Cardiac fibroblast (primary cell): Measurements from ENCODE around the gene MN1.
A peak's percentile ranks its signal among the peaks of the same experiment; 100 is the strongest.

Experiments
- DNase-seq, 2 donors: peaks; one replicate each; pipeline versions ENCODE4 v3.0.0 to v3.0.0-alpha.2; 2010; ENCODE audit warnings: low read depth in 2 of 2
- H3K4me3 ChIP-seq, 2 donors: replicated peaks in 1 of 2; 1 replicate in 1 of 2; 2 replicates in 1 of 2; pipeline ENCODE4 v1.5.1; 2011; ENCODE audit warnings: low read depth in 2 of 2, low read length in 2 of 2, mild to moderate bottlenecking in 2 of 2, moderate library complexity in 1 of 2
- TF ChIP-seq, protein P1 (sequence below): IDR thresholded peaks from one replicate; pipeline ENCODE4 v1.5.1; 2011; ENCODE audit warnings: low read depth, mild to moderate bottlenecking, low read length, inconsistent platforms

Gene MN1

DNA sequence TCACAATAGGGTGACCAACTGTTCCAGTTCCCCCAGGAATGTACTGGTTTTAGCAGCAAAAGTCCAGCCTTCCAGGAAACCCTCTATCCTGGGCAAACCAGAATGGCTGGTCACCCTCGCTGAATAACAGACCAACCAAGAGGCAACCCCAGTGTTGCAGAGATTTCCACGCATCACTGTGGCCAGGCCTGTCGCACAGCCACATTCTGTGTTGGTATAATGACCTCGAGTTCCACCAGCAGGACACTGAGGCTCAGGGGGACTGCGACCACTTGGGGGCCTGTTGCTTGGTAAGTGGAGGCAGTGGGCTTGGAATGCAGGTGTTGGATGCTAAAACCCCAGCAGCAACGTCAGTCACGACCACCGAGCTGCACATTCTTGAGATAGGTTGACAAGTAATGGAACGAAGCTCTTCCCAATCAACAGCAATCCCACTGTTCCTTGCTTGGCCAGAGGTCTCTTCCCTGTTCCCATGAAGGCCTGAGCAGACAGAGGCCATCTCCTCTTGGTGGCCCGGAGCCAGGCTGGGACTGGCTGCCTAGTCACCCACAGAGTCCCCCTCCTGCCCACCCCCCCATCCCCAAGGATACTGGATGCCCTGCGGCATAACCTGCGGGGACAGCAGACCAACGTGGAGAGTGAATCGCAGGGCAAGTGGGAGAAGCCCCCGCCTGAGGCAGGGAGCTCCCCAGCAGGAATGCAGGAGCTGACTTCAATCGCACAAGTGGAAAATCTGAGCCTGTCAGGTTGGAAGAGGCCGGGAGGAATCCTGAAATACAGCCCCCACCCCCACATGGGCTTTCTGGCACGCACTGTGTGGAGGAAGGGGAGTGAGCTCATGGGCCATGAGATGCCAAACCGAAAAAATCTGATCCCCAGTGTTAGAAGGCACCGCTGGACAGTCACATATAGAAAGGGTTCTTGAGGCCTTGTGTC is 43.4 kb upstream of the MN1 start:
- H3K4me3 ChIP-seq, result no peak overlapping the region
- peak in 1 of 2 donors; percentile 23 for DNase-seq
- TF ChIP-seq, protein P1, sequence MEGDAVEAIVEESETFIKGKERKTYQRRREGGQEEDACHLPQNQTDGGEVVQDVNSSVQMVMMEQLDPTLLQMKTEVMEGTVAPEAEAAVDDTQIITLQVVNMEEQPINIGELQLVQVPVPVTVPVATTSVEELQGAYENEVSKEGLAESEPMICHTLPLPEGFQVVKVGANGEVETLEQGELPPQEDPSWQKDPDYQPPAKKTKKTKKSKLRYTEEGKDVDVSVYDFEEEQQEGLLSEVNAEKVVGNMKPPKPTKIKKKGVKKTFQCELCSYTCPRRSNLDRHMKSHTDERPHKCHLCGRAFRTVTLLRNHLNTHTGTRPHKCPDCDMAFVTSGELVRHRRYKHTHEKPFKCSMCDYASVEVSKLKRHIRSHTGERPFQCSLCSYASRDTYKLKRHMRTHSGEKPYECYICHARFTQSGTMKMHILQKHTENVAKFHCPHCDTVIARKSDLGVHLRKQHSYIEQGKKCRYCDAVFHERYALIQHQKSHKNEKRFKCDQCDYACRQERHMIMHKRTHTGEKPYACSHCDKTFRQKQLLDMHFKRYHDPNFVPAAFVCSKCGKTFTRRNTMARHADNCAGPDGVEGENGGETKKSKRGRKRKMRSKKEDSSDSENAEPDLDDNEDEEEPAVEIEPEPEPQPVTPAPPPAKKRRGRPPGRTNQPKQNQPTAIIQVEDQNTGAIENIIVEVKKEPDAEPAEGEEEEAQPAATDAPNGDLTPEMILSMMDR, result no peak

DNA sequence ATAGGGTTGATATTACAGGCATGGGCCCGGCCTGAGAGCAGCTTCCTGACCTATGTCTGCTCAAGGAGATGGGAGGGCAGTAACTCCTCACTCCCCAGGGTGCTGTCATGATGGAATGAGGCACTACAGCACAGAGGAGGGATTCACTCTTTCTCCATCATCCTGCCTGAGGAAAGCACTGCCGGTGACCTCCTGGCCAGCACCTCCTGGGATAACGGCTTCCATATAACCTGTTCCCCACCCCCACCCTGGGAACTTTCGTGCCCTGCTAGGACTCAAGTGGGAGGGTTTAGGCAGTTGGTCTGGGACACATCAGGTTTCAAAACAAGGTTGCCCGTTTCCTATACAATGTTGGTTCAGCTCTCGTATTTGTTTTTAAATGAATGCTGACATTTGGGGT is 42.7 kb upstream of the MN1 start:
- H3K4me3 ChIP-seq, result no peak overlapping the region
- DNase-seq, result no peak
- TF ChIP-seq, protein P1, result no peak

DNA sequence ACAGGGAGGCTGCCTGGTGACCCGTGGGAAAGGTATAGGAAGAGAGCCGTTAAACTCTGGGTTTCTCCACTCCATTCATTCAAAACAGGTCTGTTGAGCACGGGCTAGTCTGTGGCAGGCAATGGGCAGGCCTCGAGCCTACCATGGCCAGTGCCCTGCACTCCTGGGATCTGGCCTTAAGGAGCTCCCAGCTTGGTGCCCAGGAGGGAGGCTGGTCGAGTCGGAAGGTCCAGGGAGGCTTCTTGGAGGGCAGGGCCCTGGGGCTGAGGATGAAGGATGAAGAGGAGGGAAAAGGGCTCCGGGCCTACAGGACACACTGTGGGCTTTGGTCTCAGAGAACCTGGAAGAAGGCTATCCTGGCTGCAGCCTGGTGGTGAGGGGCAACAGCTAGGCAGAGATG is 41.9 kb upstream of the MN1 start:
- TF ChIP-seq, protein P1, result no peak
- DNase-seq, result no peak
- no peak overlapping the region for H3K4me3 ChIP-seq

- H3K4me3 ChIP-seq, result no peak overlapping the region
- TF ChIP-seq, protein P1, result no peak
- peak in 1 of 2 donors; percentile 5 for DNase-seq
Observed at GRCh38 chr22:27842669-27843431, 41.3 kb upstream of the MN1 start.

- TF ChIP-seq, protein P1, result no peak
- no peak overlapping the region for H3K4me3 ChIP-seq
- DNase-seq, result no peak
Observed at GRCh38 chr22:27842201-27842600, 40.6 kb upstream of the MN1 start.

GRCh38 chr22:27840436-27840835 is 38.9 kb upstream of the MN1 start:
- TF ChIP-seq, protein P1, result no peak
- no peak overlapping the region for H3K4me3 ChIP-seq
- no peak for DNase-seq
